Erythroblast (primary cell): ENCODE data around the gene ZNF440.

Experiments
- GATA1 ChIP-seq: IDR thresholded peaks from 2 replicates; pipeline ENCODE4 v1.6.1; 2011; ENCODE audit warnings: low read depth, mild to moderate bottlenecking, control low read depth, low read length, moderate library complexity
- POLR2A ChIP-seq: IDR thresholded peaks from 2 replicates; pipeline ENCODE4 v1.6.1; 2011; ENCODE audit warnings: mild to moderate bottlenecking, low read length

DNA sequence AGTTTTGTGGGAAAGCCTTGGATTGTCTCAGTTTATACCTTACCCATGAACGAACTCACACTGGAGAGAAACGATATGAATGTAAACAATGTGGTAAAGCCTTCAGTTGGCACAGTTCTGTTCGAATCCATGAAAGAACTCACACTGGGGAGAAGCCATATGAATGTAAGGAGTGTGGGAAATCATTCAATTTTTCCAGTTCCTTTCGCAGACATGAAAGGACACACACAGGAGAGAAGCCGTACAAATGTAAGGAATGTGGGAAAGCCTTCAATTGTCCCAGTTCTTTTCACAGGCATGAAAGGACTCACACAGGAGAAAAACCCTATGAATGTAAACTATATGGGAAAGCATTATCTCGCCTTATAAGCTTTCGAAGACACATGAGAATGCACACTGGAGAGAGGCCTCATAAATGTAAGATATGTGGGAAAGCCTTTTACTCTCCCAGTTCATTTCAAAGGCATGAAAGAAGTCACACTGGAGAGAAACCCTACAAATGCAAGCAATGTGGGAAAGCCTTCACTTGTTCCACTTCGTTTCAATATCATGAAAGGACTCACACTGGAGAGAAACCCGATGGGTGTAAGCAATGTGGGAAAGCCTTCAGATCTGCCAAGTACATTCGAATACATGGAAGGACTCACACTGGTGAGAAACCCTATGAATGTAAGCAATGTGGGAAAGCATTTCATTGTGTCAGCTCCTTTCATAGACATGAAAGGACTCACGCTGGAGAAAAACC is 7.5 kb upstream of the ZNF440 start:
- no peak for TF ChIP-seq POLR2A
- TF ChIP-seq GATA1, result no peak
